Measurements from ENCODE around the gene EXD3.

DNA sequence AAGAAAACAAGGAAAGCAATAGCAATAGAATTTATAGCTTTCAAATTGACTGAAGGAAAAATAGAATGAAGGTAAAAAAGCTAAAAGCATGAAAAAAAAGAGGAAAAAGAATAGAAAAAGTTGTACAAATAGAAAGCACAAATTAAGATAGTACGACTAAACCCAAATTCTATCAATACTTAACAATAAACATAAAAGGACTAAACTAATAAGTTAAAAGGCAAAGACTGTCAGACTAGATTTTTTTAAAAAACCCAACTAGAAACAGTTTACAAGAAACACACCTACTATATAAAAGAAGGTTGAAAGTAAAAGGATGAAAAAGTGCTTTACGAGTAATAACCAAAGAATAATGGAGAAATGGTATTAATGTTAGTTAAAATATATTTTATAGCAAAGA, 86.2 kb downstream of the EXD3 start:
- TF ChIP-seq RFX5 (IDR thresholded peaks at IDR 0.05; ENCODE audit: low read depth, low read length), result no peak
- TF ChIP-seq, protein P1, sequence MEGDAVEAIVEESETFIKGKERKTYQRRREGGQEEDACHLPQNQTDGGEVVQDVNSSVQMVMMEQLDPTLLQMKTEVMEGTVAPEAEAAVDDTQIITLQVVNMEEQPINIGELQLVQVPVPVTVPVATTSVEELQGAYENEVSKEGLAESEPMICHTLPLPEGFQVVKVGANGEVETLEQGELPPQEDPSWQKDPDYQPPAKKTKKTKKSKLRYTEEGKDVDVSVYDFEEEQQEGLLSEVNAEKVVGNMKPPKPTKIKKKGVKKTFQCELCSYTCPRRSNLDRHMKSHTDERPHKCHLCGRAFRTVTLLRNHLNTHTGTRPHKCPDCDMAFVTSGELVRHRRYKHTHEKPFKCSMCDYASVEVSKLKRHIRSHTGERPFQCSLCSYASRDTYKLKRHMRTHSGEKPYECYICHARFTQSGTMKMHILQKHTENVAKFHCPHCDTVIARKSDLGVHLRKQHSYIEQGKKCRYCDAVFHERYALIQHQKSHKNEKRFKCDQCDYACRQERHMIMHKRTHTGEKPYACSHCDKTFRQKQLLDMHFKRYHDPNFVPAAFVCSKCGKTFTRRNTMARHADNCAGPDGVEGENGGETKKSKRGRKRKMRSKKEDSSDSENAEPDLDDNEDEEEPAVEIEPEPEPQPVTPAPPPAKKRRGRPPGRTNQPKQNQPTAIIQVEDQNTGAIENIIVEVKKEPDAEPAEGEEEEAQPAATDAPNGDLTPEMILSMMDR (conservative IDR thresholded peaks at IDR 0.05; ENCODE audit: low read depth, low read length), result no peak
- TF ChIP-seq, protein P2, sequence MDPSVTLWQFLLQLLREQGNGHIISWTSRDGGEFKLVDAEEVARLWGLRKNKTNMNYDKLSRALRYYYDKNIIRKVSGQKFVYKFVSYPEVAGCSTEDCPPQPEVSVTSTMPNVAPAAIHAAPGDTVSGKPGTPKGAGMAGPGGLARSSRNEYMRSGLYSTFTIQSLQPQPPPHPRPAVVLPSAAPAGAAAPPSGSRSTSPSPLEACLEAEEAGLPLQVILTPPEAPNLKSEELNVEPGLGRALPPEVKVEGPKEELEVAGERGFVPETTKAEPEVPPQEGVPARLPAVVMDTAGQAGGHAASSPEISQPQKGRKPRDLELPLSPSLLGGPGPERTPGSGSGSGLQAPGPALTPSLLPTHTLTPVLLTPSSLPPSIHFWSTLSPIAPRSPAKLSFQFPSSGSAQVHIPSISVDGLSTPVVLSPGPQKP (IDR thresholded peaks at IDR 0.05; ENCODE audit: borderline replicate concordance, low read depth, low read length), result no peak
- TF ChIP-seq POLR2A (IDR thresholded peaks at IDR 0.05; ENCODE audit: low read depth, low read length), result no peak
- no peak for TF ChIP-seq MXI1 (IDR thresholded peaks at IDR 0.05; ENCODE audit: borderline replicate concordance, low read depth, low read length)
- TF ChIP-seq CHD1 (IDR thresholded peaks at IDR 0.05; ENCODE audit: low read depth, low read length), result no peak
- no peak for TF ChIP-seq MAFK (IDR thresholded peaks at IDR 0.05; ENCODE audit: low read depth, low read length)

All from IMR-90 (cell line).